H54 (cell line): ENCODE data around the gene CFHR3.
A peak's percentile ranks its signal among the peaks of the same experiment; 100 is the strongest.
"Not testable (repeated sequence)": the region's sequence is repeated elsewhere in the genome, so short reads cannot be mapped to it uniquely, and the experiment has no call there.

Experiments used
- DNase-seq: peaks from one replicate; pipeline ENCODE4 v3.0.0; 2011; ENCODE audit warnings: low spot score, mixed read lengths; ENCODE audit not compliant: insufficient read length
- FAIRE-seq: peaks from 3 replicates; lab custom pipeline; 2011; peaks lifted over from hg19 to GRCh38; lab: Jason Lieb, UNC
- POLR2A ChIP-seq: IDR thresholded peaks from 2 replicates; pipeline ENCODE4 v1.6.1; 2011; ENCODE audit warnings: low read depth, mild to moderate bottlenecking, low read length

Gene CFHR3

DNA sequence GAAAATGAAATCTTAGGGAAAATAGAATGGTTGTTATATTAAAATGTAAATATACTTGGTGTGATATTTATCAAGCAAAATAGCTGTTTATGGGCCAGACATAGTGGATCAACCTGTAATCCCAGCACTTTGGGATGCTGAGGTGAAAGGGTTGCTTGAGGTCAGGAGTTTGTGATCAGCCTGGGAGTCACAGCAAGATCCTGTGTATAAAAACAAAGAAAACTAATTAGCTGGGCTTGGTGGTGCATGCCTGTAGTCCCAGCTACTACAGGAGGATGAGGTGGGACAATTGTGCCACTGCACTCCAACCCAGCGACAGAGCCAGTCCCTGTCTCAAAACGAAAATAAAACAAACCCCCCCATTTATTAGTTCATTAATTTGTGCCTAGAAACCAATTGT is 23.3 kb downstream of the CFHR3 start:
- no peak for TF ChIP-seq POLR2A
- FAIRE-seq (no peak), DNase-seq (no peak)

DNA sequence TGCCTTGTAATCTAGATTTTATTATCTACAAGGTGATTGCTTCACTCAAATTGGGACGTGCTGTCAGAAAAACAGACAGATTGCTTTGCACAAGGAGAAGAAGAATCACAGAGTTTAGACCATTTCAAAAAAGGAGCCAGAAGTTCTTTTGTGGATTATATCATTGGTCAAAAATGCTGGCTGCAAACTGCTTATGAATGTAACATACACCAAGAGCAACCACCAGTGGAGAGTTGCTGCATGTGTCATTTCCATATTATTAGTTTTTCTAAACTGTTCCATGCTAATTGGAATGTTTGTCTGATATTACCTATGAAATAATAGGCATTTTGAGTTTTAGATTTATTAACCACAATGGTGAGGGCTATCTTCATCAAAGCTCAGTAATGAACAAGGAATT is 27.3 kb downstream of the CFHR3 start:
- not testable (repeated sequence) for FAIRE-seq

GRCh38 chr1:196808529-196809235 is 34.0 kb downstream of the CFHR3 start:
- DNase-seq (no peak), FAIRE-seq (no peak)
- TF ChIP-seq POLR2A, result no peak

More for the DNA sequence above, 27.3 kb downstream of the CFHR3 start:
- not testable (repeated sequence) for DNase-seq

DNA sequence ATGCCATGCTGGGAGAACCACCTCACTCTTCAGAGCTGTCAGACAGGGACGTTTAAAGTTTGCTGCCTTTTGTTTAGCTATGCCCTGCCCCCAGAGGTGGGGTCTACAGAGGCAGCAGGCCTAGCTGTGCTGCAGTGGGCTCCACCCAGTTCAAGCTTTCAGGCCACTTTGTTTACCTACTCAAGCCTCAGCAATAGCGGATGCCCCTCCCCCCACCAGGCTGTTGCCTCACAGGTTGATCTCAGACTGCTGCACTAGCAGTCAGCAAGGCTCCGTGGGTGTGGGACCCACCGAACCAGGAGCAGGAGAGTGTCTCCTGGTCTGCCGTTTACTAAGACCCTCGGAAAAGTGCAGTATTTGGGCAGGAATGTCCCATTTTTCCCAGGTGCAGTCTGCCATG is 42.8 kb downstream of the CFHR3 start:
- FAIRE-seq, DNase-seq: not testable (repeated sequence)

DNA sequence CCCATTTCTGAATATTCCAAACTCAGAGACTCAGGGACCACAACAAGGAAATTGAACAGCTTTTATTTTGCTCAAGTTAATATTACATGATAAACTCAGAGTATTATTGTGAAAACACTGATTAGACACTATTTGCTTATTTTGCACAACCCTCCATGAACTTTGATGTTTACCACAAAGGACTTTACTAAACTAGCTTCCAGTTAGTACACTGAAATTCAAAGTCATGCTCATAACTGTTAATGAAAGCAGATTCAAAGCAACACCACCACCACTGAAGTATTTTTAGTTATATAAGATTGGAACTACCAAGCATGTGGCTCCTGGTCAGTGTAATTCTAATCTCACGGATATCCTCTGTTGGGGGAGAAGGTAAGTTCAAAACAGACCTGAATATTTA is 44.9 kb downstream of the CFHR3 start, which contains the start of gene CFHR1:
CFHR1 (plus strand) TSS at position 201 of the 400 bp plus-strand sequence; CDS start at position 315, 114 bp downstream.
- not testable (repeated sequence) for DNase-seq
- FAIRE-seq, result peak; percentile 53

DNA sequence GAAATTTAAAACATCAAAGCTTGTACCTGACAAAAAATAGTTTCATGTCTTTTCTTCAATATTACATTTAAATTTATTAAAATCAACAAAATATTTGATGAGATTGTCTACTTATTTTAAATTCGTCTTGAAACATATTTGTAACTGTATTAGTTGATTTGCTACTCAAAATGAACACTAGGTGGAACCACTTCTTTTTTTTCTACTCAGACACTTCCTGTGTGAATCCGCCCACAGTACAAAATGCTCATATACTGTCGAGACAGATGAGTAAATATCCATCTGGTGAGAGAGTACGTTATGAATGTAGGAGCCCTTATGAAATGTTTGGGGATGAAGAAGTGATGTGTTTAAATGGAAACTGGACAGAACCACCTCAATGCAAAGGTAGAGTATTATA is 53.2 kb downstream of the CFHR3 start:
- DNase-seq, result not testable (repeated sequence)
- peak; percentile 91 for FAIRE-seq
